GM12801 (cell line): Measurements from ENCODE around the gene CTSF.

Experiments used
- TF ChIP-seq, protein P1 (sequence below): IDR thresholded peaks from one replicate; pipeline ENCODE4 v1.5.1; 2011; ENCODE audit warnings: control low read depth; ENCODE audit not compliant: insufficient read length; ENCODE audit errors: extremely low read depth

CTSF gene

GRCh38 chr11:66559866-66560676 lies 8.3 kb downstream of the CTSF start:
- TF ChIP-seq, protein P1, sequence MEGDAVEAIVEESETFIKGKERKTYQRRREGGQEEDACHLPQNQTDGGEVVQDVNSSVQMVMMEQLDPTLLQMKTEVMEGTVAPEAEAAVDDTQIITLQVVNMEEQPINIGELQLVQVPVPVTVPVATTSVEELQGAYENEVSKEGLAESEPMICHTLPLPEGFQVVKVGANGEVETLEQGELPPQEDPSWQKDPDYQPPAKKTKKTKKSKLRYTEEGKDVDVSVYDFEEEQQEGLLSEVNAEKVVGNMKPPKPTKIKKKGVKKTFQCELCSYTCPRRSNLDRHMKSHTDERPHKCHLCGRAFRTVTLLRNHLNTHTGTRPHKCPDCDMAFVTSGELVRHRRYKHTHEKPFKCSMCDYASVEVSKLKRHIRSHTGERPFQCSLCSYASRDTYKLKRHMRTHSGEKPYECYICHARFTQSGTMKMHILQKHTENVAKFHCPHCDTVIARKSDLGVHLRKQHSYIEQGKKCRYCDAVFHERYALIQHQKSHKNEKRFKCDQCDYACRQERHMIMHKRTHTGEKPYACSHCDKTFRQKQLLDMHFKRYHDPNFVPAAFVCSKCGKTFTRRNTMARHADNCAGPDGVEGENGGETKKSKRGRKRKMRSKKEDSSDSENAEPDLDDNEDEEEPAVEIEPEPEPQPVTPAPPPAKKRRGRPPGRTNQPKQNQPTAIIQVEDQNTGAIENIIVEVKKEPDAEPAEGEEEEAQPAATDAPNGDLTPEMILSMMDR = no peak

- TF ChIP-seq, protein P1 = no peak
Observed at GRCh38 chr11:66559142-66559865, 9.1 kb downstream of the CTSF start.

DNA sequence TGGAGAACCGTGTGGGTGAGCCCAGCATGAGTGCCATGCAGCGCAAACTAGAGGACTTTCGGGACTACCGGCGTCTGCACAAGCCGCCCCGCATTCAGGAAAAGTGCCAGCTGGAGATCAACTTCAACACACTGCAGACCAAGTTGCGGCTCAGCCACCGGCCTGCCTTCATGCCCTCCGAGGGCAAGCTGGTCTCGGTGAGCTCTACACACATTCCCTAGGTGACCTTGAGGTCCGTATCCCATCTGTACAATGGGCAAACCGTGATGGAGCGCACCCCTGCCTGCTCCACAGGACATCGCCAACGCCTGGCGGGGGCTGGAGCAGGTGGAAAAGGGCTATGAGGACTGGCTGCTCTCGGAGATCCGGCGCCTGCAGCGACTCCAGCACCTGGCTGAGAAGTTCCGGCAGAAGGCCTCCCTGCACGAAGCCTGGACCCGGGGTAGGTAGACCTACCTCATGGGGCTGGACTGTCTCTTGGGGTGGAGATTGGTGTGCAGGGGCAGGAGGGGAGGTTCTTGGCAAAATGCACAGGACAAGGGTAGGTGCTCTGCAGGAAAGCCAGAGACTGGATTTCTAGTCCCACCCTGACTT lies 10.6 kb downstream of the CTSF start:
- TF ChIP-seq, protein P1 = no peak

DNA sequence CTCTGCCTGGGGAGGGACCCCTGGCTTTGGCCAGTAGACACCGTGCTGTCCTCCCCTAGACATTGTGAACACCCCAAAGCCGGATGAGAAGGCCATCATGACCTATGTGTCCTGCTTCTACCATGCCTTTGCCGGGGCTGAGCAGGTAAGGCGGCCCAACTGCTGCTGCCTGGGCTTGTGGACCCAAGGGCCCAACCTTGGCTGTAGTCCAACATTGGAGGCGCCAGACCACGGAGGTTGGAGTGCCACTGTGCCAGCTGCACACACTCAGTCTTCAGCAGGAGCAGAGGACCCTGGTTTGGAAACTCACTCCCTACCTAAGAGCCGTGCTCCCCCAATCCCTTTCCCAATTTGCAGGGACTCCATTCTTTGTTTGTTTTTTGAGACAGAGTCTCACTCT lies 12.3 kb downstream of the CTSF start:
- TF ChIP-seq, protein P1 = no peak

- TF ChIP-seq, protein P1 = no peak
Observed at GRCh38 chr11:66555416-66555815, 13.0 kb downstream of the CTSF start.

GRCh38 chr11:66554602-66555001 lies 13.8 kb downstream of the CTSF start:
- TF ChIP-seq, protein P1 = no peak

GRCh38 chr11:66550887-66551286 lies 17.5 kb downstream of the CTSF start:
- TF ChIP-seq, protein P1 = no peak
